ENCODE results near the gene BAMBI. TPM values are rescaled to one million over a fixed set of nuclear protein-coding genes. Genes with fewer than 3 reads are reported as not detected.

Gene BAMBI
- total RNA-seq, 1 donor from 2014 or later, result 197 TPM

DNA sequence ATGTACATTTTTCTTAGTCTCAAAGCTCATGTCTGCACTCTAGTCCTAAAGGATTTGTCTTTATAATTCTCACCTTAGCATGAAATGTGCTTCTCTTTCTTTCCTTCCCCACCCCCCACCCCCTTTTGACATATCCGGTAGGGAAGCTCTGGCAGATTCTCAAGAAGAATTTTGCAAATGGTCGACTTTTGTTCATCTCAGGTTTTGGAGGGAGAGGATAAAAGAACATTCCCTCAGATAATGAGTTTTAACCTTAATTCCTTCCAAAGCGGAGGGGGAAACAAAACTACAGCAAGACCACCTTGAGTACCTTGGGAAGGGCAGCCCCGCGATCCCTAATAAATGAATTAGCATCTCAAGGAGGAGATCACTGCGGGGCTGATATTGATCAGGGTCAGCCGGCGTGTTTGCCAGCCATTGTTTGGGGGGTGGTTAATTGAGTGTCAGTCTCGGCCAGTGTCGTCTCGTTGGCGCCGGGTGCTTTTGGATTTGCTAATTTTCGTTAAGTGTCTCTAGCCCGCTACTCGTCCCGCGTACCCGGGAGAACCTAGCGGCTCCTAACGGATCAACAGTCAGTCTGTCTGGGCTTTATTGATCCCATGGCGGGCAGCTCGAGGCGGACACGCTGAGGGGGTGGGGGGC, 874 bp upstream of the BAMBI start:
- DNase-seq (ENCODE audit: low spot score), result peak; percentile 23

DNA sequence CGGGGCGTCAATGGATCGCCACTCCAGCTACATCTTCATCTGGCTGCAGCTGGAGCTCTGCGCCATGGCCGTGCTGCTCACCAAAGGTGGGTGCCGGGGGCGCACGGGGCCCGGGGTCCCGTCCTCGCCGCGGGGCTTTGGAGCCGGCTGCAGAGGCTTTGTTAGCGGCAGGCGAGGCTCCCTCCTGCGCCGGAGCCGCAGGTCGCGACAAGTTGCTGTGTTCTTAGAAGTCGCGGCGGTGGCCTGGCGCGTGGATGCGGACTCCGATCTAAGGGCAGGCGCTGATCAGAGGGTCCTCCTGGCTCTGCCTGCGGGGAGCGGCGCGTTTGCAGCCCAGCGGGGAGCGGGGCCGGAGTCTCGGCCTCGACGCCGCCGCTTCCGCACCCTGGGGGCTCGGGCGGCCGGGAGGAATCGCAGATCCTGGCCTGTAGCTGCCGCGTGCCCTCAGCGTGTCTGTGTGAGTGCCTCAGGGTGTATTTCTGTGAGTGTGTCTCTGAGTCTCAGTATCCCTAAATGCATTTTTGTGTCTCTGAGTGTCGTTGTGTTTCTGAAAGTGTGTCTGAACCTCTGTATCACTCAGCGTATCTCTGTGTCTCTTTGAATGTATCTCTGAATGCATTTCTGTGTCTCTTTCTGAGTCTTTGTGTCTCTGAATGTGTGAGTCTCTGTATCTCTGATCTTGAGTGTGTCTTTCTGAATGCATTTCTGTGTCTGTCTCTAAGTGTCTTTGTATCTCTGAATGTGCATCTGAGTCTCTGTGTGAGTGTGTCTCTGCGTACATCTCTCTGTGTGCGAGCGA, 766 bp downstream of the BAMBI start:
- DNase-seq (ENCODE audit: low spot score), result peak; percentile 45

DNA sequence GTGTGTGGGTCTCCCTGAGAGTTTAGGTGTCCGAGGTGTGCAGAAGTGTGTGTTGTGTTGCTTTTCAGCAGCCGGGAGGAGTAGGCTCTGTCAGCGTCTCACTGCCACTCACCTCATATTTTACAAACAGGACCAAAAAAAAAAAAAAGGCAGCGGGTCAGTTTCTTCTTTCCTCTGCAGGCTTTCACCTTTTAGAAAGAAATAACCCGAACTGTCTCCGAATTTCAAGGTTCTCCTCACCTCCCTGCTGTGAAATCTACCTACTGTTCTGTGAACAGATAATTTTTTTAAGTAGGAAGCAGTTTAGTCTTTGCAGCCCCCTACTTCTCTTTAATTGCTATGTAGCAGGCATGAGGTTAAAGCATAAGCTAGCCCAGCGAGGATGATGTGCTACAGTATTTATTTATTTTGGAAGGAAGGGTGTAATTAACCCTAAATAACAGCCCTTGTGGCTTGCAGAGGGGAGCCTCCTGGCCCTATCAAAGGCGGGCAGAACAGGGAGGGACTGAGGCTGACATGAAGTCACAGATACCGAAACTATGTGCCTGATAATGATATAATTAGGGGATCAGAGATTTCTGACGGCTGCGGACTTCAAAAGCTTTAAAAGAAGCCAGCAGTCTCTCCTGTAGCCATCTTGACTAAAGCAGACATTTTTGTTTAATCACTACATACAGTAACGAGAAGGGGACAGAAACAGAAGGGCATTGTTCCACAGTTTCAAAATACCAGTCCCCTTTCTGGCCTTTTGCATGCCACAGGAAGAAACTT, 1.6 kb downstream of the BAMBI start:
- DNase-seq (ENCODE audit: low spot score), result peak; percentile 47

DNA sequence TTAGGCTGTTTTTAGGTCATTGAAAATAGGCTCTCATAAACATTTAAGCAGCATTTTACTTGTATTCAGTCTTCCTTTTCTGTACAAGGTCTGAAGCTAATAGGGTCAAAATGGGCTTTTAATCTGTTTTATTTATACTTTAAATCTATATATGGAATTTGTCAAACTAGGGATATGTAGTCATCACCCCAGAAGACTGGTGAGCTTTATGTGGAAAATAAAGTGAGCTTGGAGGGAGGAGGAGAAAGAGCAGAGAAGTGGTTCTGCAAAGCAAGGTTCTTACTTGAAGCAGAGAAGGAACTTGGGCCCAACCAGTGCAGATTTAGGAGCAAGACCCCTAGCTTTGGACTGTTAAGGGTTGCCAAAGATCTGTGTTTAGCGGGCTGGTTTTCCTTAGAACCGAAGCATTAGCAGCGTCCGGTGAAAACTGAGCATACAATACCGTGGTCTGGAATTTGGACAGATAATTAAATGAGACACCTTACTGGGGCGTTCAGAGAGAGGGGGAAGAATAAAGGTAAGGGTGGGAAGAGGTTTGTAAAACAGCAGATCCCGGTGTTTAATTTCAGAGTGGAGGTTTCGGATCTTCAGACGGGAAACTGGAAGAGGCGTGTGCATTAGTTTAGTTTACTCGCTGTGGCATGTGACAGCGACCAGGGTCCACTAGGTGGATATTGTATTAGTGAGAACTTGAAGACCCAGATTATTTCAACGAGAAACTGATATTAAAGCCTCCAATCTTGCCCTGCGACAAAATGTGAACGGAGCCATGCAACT, 2.4 kb downstream of the BAMBI start:
- peak; percentile 48 for DNase-seq (ENCODE audit: low spot score)

DNA sequence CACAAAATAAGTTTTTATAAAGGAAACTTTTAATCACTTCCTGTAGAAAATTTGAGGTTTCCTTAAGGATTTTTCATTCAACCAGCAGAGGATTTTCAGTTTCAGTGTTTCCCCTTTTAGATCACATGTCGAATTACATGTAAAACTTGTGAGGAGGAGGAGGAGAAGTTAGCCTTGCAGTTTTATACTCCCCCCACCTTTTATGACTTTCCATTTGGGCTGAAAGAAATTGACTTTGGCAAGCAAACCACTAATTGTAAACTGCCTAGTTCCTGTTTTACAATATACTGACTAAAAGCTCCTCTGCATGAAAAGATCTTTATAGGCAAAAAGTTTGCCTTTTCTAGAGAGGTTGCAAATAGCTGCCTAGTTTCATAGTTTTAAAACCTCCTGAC, 3.0 kb downstream of the BAMBI start:
- peak; percentile 32 for DNase-seq (ENCODE audit: low spot score)

DNA sequence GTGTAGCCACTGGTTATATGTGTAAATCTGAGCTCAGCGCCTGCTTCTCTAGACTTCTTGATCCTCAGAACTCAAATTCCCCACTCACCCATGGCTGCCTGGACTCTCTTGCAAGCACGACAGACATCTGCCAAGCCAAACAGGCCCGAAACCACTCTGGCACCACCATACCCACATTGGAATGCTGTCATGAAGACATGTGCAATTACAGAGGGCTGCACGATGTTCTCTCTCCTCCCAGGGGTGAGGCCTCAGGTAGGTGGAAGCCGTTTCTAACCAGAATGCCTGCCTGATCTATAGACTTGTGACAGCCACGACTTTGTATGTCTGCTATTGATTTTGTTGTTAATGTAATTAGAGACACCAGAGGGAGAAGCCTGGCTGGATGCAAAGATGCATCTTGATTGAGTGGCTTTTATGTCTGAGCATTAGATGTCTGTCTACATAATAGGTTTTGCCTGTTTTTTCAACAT, 4.0 kb downstream of the BAMBI start:
- peak; percentile 36 for DNase-seq (ENCODE audit: low spot score)

DNA sequence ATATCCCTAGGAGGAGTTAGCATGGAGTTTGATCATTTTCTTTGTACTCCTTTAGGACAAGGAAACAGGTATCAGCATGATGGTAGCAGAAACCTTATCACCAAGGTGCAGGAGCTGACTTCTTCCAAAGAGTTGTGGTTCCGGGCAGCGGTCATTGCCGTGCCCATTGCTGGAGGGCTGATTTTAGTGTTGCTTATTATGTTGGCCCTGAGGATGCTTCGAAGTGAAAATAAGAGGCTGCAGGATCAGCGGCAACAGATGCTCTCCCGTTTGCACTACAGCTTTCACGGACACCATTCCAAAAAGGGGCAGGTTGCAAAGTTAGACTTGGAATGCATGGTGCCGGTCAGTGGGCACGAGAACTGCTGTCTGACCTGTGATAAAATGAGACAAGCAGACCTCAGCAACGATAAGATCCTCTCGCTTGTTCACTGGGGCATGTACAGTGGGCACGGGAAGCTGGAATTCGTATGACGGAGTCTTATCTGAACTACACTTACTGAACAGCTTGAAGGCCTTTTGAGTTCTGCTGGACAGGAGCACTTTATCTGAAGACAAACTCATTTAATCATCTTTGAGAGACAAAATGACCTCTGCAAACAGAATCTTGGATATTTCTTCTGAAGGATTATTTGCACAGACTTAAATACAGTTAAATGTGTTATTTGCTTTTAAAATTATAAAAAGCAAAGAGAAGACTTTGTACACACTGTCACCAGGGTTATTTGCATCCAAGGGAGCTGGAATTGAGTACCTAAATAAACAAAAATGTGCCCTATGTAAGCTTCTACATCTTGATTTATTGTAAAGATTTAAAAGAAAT, 4.8 kb downstream of the BAMBI start:
- DNase-seq (ENCODE audit: low spot score), result peak; percentile 40

DNA sequence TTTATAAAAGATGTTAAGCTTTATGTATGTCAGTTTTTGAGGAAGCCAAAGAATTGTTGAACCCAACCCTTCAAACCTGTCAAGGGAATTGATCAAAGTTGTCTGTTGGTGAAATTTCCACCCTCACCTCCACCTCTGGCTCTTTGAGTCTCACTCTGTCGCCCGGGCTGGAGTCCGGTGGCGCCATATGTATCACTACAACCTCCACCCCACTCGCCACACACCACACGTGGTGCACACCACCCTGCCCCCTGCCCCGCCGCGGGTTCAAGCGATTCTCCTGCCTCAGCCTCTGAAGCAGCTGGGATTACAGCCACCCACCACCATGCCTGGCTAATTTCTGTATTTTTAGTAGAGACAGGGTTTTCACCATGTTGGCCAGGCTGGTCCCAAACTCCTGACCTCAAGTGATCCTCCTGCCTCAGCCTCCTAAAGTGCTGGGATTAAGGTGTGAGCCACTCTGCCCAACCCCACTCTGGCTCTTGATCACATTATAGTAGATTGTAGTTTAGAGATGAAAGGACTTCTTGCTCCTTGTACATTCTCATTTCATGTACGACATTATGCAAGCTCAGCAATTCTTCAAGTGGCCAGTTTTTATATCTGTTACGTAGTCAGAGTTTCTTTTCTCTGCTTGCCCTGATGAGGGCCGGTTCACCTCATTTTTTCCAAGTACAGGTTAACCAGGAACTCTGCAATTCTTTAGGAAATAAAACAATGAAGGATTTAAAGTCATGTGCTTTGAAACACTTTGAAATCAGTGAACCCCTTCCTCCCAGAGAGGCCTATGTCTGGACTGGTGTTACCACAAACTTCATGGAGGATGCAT, 7.0 kb downstream of the BAMBI start:
- DNase-seq (ENCODE audit: low spot score), result no peak

DNA sequence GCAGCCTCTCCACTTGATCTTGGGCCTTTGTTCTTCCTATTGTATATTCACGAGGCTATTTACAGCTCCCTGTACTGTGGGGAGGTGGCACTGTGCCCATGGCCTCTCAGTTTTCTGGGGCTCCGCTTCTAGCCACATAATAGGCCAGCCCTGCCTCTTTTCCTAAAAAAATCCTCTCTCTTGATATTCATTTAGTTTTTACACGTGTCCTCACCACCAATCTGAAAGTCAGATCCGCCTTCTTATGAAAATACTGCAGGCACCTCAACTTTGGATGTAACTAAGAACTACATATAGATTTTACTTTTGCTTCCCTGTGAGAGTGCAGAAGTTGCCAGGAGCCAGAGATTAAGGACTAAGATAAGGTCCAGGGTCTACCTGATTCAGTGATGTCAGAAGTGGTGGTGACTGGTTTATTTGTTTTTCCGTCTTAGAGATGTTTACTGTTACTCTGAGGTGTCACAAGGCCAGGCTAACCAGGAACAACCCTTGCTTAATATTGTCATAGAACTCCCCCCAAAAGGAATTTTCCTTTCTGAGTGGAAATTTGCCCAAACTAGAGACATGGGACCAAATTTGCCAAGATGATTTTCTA, 7.8 kb downstream of the BAMBI start:
- no peak for DNase-seq (ENCODE audit: low spot score)

DNA sequence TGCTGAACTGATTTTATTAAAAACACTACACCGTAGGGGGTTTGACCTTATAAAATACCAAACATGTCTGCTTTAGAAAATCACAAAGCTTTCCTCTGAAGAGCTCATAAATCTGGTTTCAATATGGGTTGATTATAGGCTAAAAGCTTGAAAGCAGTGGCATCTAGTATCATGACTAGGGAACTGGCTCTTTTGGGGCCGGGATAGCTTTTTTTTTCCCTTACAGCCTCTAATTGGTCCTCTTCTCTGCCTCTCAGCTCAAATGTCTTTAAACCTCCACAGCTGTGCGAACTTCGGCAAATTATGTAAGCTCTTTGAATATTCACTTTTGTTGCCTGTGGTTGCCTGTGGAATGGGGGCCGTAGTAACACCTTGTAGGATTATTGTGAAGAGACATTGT, 8.4 kb downstream of the BAMBI start:
- peak; percentile 27 for DNase-seq (ENCODE audit: low spot score)

DNA sequence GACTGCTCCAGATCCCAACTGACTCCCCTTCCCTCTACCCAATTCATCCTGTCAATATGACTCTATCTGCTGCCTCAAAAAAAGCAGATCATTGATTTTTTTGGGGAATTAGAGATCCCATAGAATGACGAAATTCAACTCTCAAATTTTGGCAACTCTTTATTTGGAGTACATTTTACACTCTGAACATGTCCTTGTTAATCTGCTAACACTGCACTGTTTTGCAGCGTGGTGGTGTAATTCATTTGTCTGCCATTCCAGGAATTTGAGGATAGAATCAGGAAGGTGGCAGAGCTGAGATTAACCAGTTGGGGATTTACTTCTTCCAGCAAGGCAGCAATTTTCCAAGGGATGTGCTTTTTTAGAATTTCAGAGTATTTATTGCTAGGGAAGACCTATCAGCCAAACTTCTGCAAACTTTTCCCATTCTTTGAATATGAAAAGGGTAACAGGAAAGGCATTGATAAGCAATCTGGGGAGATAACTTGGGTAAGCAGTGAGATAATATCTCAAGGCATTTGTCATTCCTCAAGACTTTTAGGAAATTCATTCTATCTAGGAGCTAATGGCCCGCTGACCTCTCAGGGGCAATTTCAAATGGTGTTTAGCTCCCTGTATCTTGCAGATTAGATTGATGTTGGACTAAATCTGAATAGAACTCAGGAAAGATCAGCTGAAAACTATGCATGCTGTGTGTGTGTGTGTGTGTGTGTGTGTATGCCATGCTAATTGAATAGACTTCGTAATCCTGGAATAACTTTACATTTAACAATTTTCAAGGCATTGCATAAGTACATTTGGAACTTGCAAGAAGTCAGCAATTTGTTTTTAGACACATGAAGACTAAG, 9.7 kb downstream of the BAMBI start:
- no peak for DNase-seq (ENCODE audit: low spot score)

DNA sequence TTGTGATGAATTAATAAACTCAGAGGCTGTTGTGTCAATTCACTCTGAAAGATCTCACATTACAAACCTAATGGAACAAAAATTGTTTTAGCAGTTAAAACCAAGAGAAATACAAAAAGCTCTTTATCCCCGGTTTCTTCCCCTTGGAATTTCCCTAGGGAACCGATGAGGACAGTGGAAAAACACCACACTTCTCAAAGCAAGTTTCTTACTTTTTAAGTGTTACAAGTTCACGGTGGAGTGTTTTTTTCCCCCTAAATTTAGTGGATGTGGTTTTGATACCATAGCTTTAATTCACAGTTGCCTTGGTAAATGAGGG, 10.3 kb downstream of the BAMBI start:
- DNase-seq (ENCODE audit: low spot score), result peak; percentile 20

DNA sequence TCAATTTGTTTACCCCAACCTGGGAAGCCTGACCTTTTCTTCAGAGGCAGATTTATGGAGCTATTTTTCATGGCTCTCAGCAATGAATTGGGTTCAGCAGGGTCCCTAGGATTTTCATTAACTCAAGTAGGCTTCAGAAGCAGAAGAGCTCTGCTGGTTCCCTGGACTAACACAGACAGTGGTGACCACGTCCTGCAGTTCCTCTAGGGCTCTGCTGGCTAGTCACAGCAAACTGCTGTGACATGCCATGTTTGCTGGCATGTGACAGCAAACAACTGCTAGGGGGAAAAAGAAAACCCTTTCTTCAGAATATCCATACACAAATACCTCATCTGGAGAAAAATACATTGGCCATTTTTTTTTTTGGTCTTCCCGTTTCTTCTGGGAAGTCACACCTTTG, 13.2 kb downstream of the BAMBI start:
- DNase-seq (ENCODE audit: low spot score), result no peak

DNA sequence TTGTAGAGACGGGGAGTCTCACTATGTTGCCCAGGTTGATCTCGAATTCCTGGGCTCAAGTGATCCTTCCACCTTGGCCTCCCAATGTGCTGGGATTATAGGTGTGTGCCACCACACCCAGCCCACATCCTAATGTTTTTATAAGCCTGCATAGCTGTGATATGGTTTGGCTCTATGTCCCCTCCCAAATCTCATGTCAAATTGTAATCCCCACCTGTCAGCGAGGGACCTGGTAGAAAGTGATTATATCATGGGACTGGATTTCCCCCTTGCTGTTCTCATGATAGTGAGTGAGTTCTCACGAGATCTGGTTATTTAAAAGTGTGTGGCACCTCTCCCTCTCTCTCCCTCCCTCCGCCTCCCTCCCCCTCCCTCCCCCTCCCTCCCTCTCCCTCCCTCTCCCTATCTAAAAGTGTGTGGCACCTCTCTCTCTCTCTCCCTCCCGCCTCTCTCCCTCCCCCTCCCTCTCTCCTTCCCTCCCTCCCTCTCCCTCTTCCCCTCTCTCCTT, 13.9 kb downstream of the BAMBI start:
- DNase-seq (ENCODE audit: low spot score), result no peak

DNA sequence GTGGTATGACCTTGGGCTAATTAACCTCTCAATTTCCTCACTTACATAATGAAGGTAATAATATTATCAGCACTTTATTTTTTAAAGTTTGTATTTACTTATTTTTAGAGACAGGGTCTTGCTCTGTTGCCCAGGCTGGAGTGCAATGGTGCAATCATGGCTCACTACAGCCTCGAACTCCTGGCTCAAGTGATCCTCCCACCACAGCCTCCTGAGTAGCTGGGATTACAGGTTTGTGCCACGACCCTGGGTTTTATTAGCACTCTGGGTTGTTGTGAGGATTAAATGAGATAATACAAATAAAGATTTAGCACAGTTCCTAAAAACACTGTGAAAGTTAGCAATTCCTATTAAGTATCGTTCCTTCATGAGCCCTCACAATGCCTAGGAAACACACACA, 14.7 kb downstream of the BAMBI start:
- DNase-seq (ENCODE audit: low spot score), result no peak

DNA sequence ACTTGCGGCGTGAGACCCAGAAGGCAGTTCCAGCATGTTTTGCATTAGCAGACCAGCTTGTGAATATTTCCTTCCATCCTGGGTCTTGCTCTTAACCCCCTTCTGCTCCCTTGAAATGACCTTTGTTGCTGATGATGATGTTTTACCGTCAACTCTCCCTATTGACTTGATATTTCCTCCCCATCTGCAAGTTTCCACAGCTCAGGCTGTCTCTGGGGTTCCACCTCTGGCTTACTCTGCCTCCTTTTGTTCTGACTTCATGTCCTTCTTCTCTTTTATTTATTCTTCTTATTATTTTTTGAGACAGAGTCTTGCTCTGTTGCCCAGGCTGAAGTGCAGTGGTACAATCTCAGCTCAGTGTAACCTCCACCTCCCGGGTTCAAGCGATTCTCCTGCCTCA, 17.2 kb downstream of the BAMBI start:
- no peak for DNase-seq (ENCODE audit: low spot score)

DNA sequence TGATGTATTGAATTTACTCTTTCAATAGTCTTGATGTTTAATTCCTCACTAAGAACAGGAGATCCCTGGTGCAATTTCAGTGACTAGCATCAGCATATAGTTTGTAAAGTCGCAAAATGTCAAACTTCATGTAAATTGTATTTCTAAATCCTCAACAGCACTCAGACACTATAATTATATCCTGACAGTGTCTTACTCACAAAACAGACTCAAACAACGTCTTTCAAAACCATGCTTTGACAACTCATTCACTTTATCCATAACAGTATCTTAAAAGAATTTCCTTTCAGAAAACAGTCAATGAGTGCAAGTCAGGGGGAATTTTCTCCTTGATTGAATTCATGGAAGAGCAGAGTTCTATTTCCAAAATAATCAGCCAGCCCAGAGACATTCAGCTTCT, 20.8 kb downstream of the BAMBI start:
- DNase-seq (ENCODE audit: low spot score), result no peak

DNA sequence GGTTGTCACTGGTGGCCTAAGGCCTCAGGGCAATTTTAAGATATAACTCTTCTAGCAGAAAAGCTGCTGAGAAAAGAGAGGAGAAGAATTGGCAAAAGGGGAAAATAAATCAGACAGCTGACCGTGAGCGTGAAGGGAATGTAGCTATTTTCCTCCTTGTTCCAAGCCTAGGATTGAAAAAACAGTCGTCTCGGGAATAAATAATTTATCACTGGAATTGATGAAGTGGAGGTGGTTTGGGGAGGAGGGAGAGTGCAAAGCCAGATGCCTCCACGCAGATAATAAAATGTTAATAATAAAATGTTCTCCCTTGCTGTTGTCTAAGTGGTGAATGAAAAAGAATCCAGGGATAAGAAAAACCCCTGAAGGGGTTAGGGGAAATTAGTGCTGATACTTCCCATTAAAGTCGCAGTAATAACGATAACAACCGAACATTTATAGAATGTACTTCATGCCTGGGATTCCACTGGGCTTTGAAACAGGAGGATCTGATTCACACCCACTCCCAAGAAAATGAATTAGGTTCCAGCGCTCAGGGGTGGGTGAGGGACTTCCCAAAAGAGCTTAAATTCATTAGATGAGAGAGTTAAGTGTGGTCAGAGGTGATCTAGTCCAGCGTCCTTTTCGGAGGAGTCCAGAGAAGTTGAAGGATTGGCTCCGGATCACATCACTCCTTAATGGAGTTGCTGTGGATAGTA, 27.3 kb downstream of the BAMBI start:
- peak; percentile 27 for DNase-seq (ENCODE audit: low spot score)
